AG10803 (cell line): ENCODE results near the gene AP2A1.
A peak's percentile ranks its signal among the peaks of the same experiment; 100 is the strongest.
"Not testable (repeated sequence)": the region's sequence is repeated elsewhere in the genome, so short reads cannot be mapped to it uniquely, and the experiment has no call there.

Source experiments
- DNase-seq: peaks from one replicate; pipeline ENCODE4 v3.0.0; 2010; ENCODE audit warnings: low read depth
- H3K4me3 ChIP-seq: 2 replicates; pipeline ENCODE4 v1.5.1; 2011; ENCODE audit warnings: mild to moderate bottlenecking, low read length, control low read depth
- CTCF ChIP-seq: conservative IDR thresholded peaks from 2 replicates; pipeline ENCODE4 v1.5.1; 2011; ENCODE audit warnings: mild to moderate bottlenecking, low read length, control low read depth, inconsistent platforms

Gene AP2A1

GRCh38 chr19:49812997-49813861 is 46.4 kb downstream of the AP2A1 start, which contains the start of gene FUZ:
FUZ (minus strand) TSS chr19:49813292; CDS start chr19:49813106, 186 bp downstream.
- peak; percentile 26; the same call in 1 of the 2 replicates for TF ChIP-seq CTCF
- peak within 1 kb of the TSS; percentile 71 for H3K4me3 ChIP-seq
- DNase-seq = peak; percentile 99

- no peak for TF ChIP-seq CTCF
- no peak for DNase-seq
- peak overlapping the region; percentile 71 for H3K4me3 ChIP-seq
Observed at GRCh38 chr19:49814010-49814409, 47.2 kb downstream of the AP2A1 start.

- DNase-seq = no peak
- H3K4me3 ChIP-seq = peak overlapping the region; percentile 39
- no peak for TF ChIP-seq CTCF
Observed at GRCh38 chr19:49816590-49816989, 49.8 kb downstream of the AP2A1 start.

- peak within 1 kb of the TSS; percentile 99 for H3K4me3 ChIP-seq
- TF ChIP-seq CTCF = no peak; the same call in 1 of the 2 replicates
- peak; percentile 83 for DNase-seq
Observed at GRCh38 chr19:49817964-49818648, 51.3 kb downstream of the AP2A1 start, which contains the start of gene MED25. MED25 (plus strand) TSS chr19:49818289; CDS start chr19:49818342, 53 bp downstream.

- no peak for DNase-seq
- no peak for TF ChIP-seq CTCF
- H3K4me3 ChIP-seq = peak overlapping the region; percentile 99
Observed at GRCh38 chr19:49818649-49819370, 52.0 kb downstream of the AP2A1 start.

GRCh38 chr19:49819452-49820115 is 52.8 kb downstream of the AP2A1 start:
- not testable (repeated sequence) for DNase-seq
- H3K4me3 ChIP-seq = peak overlapping the region; percentile 99

- TF ChIP-seq CTCF = no peak
- no peak for DNase-seq
- no peak overlapping the region for H3K4me3 ChIP-seq
Observed at GRCh38 chr19:49820125-49820524, 53.3 kb downstream of the AP2A1 start.
